Esophagus (tissue), 2 donors: Measurements from ENCODE around the gene GAS2L1. TPM values are rescaled to one million over a fixed set of nuclear protein-coding genes. Genes with fewer than 3 reads are reported as not detected.
"Not testable (repeated sequence)": the region's sequence is repeated elsewhere in the genome, so short reads cannot be mapped to it uniquely, and the experiment has no call there.

Experiments used
- H3K27ac ChIP-seq, 2 donors: one replicate each; pipeline ENCODE4 v1.5.1; 2013; ENCODE audit warnings: low read depth in 2 of 2, mild to moderate bottlenecking in 2 of 2, inconsistent platforms in 1 of 2, low read length in 1 of 2, moderate library complexity in 1 of 2
- H3K27me3 ChIP-seq, 2 donors: one replicate each; pipeline ENCODE4 v1.6.1; 2013; ENCODE audit warnings: low read length in 2 of 2, control low read depth in 1 of 2, mild to moderate bottlenecking in 1 of 2; ENCODE audit not compliant: insufficient read depth in 2 of 2, control insufficient read depth in 1 of 2
- H3K36me3 ChIP-seq, 2 donors: one replicate each; pipeline ENCODE4 v1.6.1; 2013; ENCODE audit warnings: low read length in 1 of 2; ENCODE audit not compliant: control insufficient read depth in 2 of 2, insufficient read depth in 2 of 2
- H3K4me1 ChIP-seq, 2 donors: one replicate each; pipeline ENCODE4 v1.6.1; 2013; ENCODE audit warnings: low read length in 1 of 2; ENCODE audit not compliant: control insufficient read depth in 2 of 2, insufficient read depth in 2 of 2
- H3K4me3 ChIP-seq, 2 donors: one replicate each; pipeline ENCODE4 v1.5.1; 2013; ENCODE audit warnings: low read length in 2 of 2, mild to moderate bottlenecking in 2 of 2, low read depth in 1 of 2, moderate library complexity in 1 of 2
- H3K9me3 ChIP-seq, 2 donors: one replicate each; pipeline ENCODE4 v1.6.1; 2013; ENCODE audit warnings: mild to moderate bottlenecking in 2 of 2, low read depth in 1 of 2, low read length in 1 of 2, moderate library complexity in 1 of 2; ENCODE audit not compliant: control insufficient read depth in 2 of 2, insufficient read depth in 1 of 2
- WGBS, 2 donors: extraction: QIAGEN DNeasy Blood & Tissue Kit; methylation state at CpG; one replicate each; pipeline ENCODE4 v1.1.7; 2013; 5-methylcytosine and 5-hydroxymethylcytosine counted together
- polyA plus RNA-seq, 2 donors: library from polyadenylated mRNA; stranded (reverse); fragments of 200-250 nt; gene quantifications; one replicate each; pipeline ENCODE4 v1.2.3, GENCODE V29; 2013
- donor health status: healthy with polysubstance abuse.
- donor health status: Bipolar disorder and iron deficiency.

GAS2L1 gene
- polyA plus RNA-seq, 2 donors: 24.3 to 25.2 TPM

GRCh38 chr22:29344889-29345288 is 38.4 kb downstream of the GAS2L1 start:
- 86 to 89% methylated on average over 5 of the region's 5 CpGs for WGBS, 2 donors

GRCh38 chr22:29345932-29346331 is 39.5 kb downstream of the GAS2L1 start:
- H3K4me3 ChIP-seq: no peak overlapping the region
- no peaks in the 10 kb centered on the region for H3K4me1 ChIP-seq
- H3K27me3 ChIP-seq: no peaks in the 10 kb centered on the region
- H3K27ac ChIP-seq: no peak overlapping the region
- no peaks in the 10 kb centered on the region for H3K9me3 ChIP-seq
- peaks cover 10 to 51% of the 10 kb centered on the region in 2 donors for H3K36me3 ChIP-seq

More at GRCh38 chr22:29344889-29345288, 38.4 kb downstream of the GAS2L1 start:
- not testable (repeated sequence) for H3K4me3 ChIP-seq, H3K4me1 ChIP-seq, H3K27me3 ChIP-seq, H3K9me3 ChIP-seq, H3K27ac ChIP-seq
- H3K36me3 ChIP-seq: peaks cover 10 to 51% of the 10 kb centered on the region in 2 donors

GRCh38 chr22:29346659-29347058 is 40.2 kb downstream of the GAS2L1 start:
- Histone ChIP-seq H3K4me3 (no peak overlapping the region), H3K4me1 (no peaks in the 10 kb centered on the region), H3K36me3 (peaks cover 10 to 50% of the 10 kb centered on the region in 2 donors), H3K27ac (no peak overlapping the region), H3K9me3 (peaks cover 0 to 2% of the 10 kb centered on the region in 2 donors), H3K27me3 (no peaks in the 10 kb centered on the region)
- 56 to 74% methylated on average over 4 of the region's 4 CpGs for WGBS, 2 donors

- Histone ChIP-seq H3K27me3 (no peaks in the 10 kb centered on the region), H3K4me3 (no peak overlapping the region), H3K4me1 (no peaks in the 10 kb centered on the region), H3K9me3 (peaks cover 0 to 2% of the 10 kb centered on the region in 2 donors), H3K36me3 (peaks cover 12 to 54% of the 10 kb centered on the region in 2 donors), H3K27ac (no peak overlapping the region)
- 84 to 87% methylated on average over 2 of the region's 2 CpGs for WGBS, 2 donors
Observed at GRCh38 chr22:29348041-29348440, 41.6 kb downstream of the GAS2L1 start.

GRCh38 chr22:29348956-29349355 is 42.5 kb downstream of the GAS2L1 start:
- Histone ChIP-seq H3K36me3 (peaks cover 15 to 57% of the 10 kb centered on the region in 2 donors), H3K27ac (no peak overlapping the region), H3K27me3 (no peaks in the 10 kb centered on the region), H3K9me3 (peaks cover 0 to 2% of the 10 kb centered on the region in 2 donors), H3K4me3 (no peak overlapping the region), H3K4me1 (no peaks in the 10 kb centered on the region)
- 83 to 85% methylated on average over 18 of the region's 18 CpGs for WGBS, 2 donors

- H3K9me3 ChIP-seq: peaks cover 0 to 2% of the 10 kb centered on the region in 2 donors
- no peak overlapping the region for H3K27ac ChIP-seq
- H3K36me3 ChIP-seq: peaks cover 24 to 68% of the 10 kb centered on the region in 2 donors
- WGBS, 2 donors: 78 to 96% methylated on average over 6 of the region's 6 CpGs
- H3K4me3 ChIP-seq: no peak overlapping the region
- no peaks in the 10 kb centered on the region for H3K27me3 ChIP-seq
- no peaks in the 10 kb centered on the region for H3K4me1 ChIP-seq
Observed at GRCh38 chr22:29351042-29351441, 44.6 kb downstream of the GAS2L1 start.

GRCh38 chr22:29351891-29352290 is 45.4 kb downstream of the GAS2L1 start:
- peaks cover 0 to 2% of the 10 kb centered on the region in 2 donors for H3K9me3 ChIP-seq
- no peak overlapping the region for H3K4me3 ChIP-seq
- H3K27me3 ChIP-seq: no peaks in the 10 kb centered on the region
- H3K36me3 ChIP-seq: peaks cover 21 to 68% of the 10 kb centered on the region in 2 donors
- 90 to 96% methylated on average over 9 of the region's 9 CpGs for WGBS, 2 donors
- no peaks in the 10 kb centered on the region for H3K4me1 ChIP-seq
- no peak overlapping the region for H3K27ac ChIP-seq

GRCh38 chr22:29352778-29353177 is 46.3 kb downstream of the GAS2L1 start:
- Histone ChIP-seq H3K4me1 (no peaks in the 10 kb centered on the region), H3K9me3 (peaks cover 0 to 2% of the 10 kb centered on the region in 2 donors), H3K4me3 (no peak overlapping the region), H3K27ac (no peak overlapping the region), H3K27me3 (no peaks in the 10 kb centered on the region), H3K36me3 (peaks cover 21 to 66% of the 10 kb centered on the region in 2 donors)
- WGBS, 2 donors: 86 to 90% methylated on average over 9 of the region's 9 CpGs

- no peaks in the 10 kb centered on the region for H3K27me3 ChIP-seq
- WGBS, 2 donors: 92 to 94% methylated on average over 11 of the region's 11 CpGs
- peaks cover 0 to 2% of the 10 kb centered on the region in 2 donors for H3K9me3 ChIP-seq
- no peaks in the 10 kb centered on the region for H3K4me1 ChIP-seq
- H3K27ac ChIP-seq: no peak overlapping the region
- peaks cover 23 to 71% of the 10 kb centered on the region in 2 donors for H3K36me3 ChIP-seq
- H3K4me3 ChIP-seq: no peak overlapping the region
Observed at GRCh38 chr22:29353286-29353685, 46.8 kb downstream of the GAS2L1 start.

- H3K36me3 ChIP-seq: peaks cover 28 to 76% of the 10 kb centered on the region in 2 donors
- no peak overlapping the region for H3K27ac ChIP-seq
- H3K4me1 ChIP-seq: no peaks in the 10 kb centered on the region
- WGBS, 2 donors: 94% methylated on average over 8 of the region's 8 CpGs
- no peak overlapping the region for H3K4me3 ChIP-seq
- H3K27me3 ChIP-seq: no peaks in the 10 kb centered on the region
- peaks cover 0 to 2% of the 10 kb centered on the region in 2 donors for H3K9me3 ChIP-seq
Observed at GRCh38 chr22:29353860-29354259, 47.4 kb downstream of the GAS2L1 start.
